Neuronal stem cell (in vitro differentiated cells): ENCODE results near the gene ARHGEF4.
"Not testable (repeated sequence)": the region's sequence is repeated elsewhere in the genome, so short reads cannot be mapped to it uniquely, and the experiment has no call there.

Experiments used
- DNase-seq: peaks from one replicate; pipeline ENCODE4 v3.0.0-alpha.2; 2013; ENCODE audit warnings: low spot score
- H2AFZ ChIP-seq: one replicate; pipeline ENCODE4 v1.6.1; 2013; ENCODE audit warnings: mild to moderate bottlenecking, low read length, inconsistent platforms
- H2AK5ac ChIP-seq: 2 replicates; pipeline ENCODE4 v1.6.1; 2013; ENCODE audit warnings: low read depth, mild to moderate bottlenecking, inconsistent platforms, low read length, moderate library complexity, mixed read lengths
- H2BK120ac ChIP-seq: 2 replicates; pipeline ENCODE4 v1.6.1; 2013; ENCODE audit warnings: low read depth, mild to moderate bottlenecking, inconsistent platforms, low read length, moderate library complexity, mixed read lengths
- H2BK12ac ChIP-seq: one replicate; pipeline ENCODE4 v1.6.1; 2013; ENCODE audit warnings: low read length, inconsistent platforms
- H2BK15ac ChIP-seq: 2 replicates; pipeline ENCODE4 v1.6.1; 2013; ENCODE audit warnings: mild to moderate bottlenecking, low read length, inconsistent platforms, mixed read lengths
- H2BK5ac ChIP-seq: one replicate; pipeline ENCODE4 v1.6.1; 2013; ENCODE audit warnings: inconsistent platforms, mild to moderate bottlenecking, low read length, moderate library complexity
- H3K14ac ChIP-seq: one replicate; pipeline ENCODE4 v1.6.1; 2013; ENCODE audit warnings: low read length, inconsistent platforms
- H3K18ac ChIP-seq: 2 replicates; pipeline ENCODE4 v1.6.1; 2013; ENCODE audit warnings: low read length, inconsistent platforms
- H3K23ac ChIP-seq: 2 replicates; pipeline ENCODE4 v1.6.1; 2013; ENCODE audit warnings: low read depth, mild to moderate bottlenecking, mixed read lengths, low read length, inconsistent platforms; ENCODE audit not compliant: poor library complexity
- H3K27ac ChIP-seq: replicated peaks from 3 replicates; pipeline ENCODE4 v1.5.1; 2013; ENCODE audit warnings: low read length, inconsistent platforms
- H3K27me3 ChIP-seq, 3 experiments: 2 replicates each; pipeline ENCODE4 v1.6.1; 2013; ENCODE audit warnings: low read length in 3 of 3, mild to moderate bottlenecking in 2 of 3, inconsistent platforms in 1 of 3, low read depth in 1 of 3, mixed read lengths in 1 of 3, moderate library complexity in 1 of 3; ENCODE audit not compliant: control insufficient read depth in 3 of 3, insufficient read depth in 3 of 3
- H3K36me3 ChIP-seq, 2 donors: replicated peaks in 1 of 2; 2 replicates each; pipeline ENCODE4 v1.6.1; 2013; ENCODE audit warnings: low read length in 2 of 2; ENCODE audit not compliant: control insufficient read depth in 2 of 2, insufficient read depth in 2 of 2
- H3K4ac ChIP-seq: 2 replicates; pipeline ENCODE4 v1.6.1; 2013; ENCODE audit warnings: inconsistent platforms, mild to moderate bottlenecking, low read length, moderate library complexity
- H3K4me1 ChIP-seq, 2 donors: 1 replicate in 1 of 2; 2 replicates in 1 of 2; pipeline ENCODE4 v1.6.1; 2013; ENCODE audit warnings: low read length in 2 of 2, low read depth in 1 of 2; ENCODE audit not compliant: control insufficient read depth in 2 of 2, insufficient read depth in 1 of 2
- H3K4me2 ChIP-seq: one replicate; pipeline ENCODE4 v1.6.1; 2013; ENCODE audit warnings: mild to moderate bottlenecking, low read length, inconsistent platforms; ENCODE audit not compliant: insufficient read depth, poor library complexity, severe bottlenecking
- H3K4me3 ChIP-seq, 2 donors: 2 replicates each; pipeline ENCODE4 v1.5.1; 2013; ENCODE audit warnings: low read length in 2 of 2, mild to moderate bottlenecking in 2 of 2, inconsistent platforms in 1 of 2, moderate library complexity in 1 of 2
- H3K79me1 ChIP-seq: one replicate; pipeline ENCODE4 v1.6.1; 2013; ENCODE audit warnings: low read depth, mild to moderate bottlenecking, inconsistent platforms, low read length, moderate library complexity
- H3K9ac ChIP-seq: one replicate; pipeline ENCODE4 v1.6.1; 2013; ENCODE audit warnings: mild to moderate bottlenecking, low read depth, low read length, inconsistent platforms; ENCODE audit not compliant: poor library complexity
- H3K9me3 ChIP-seq, 2 donors: replicated peaks in 1 of 2; 2 replicates each; pipeline versions ENCODE3 to v1.6.1; 2013; ENCODE audit warnings: low read length in 2 of 2, mild to moderate bottlenecking in 2 of 2, inconsistent platforms in 1 of 2, low read depth in 1 of 2, mixed read lengths in 1 of 2, moderate library complexity in 1 of 2; ENCODE audit not compliant: control insufficient read depth in 2 of 2, insufficient read depth in 1 of 2
- H4K8ac ChIP-seq: one replicate; pipeline ENCODE4 v1.6.1; 2013; ENCODE audit warnings: low read depth, mild to moderate bottlenecking, inconsistent platforms, low read length, moderate library complexity
- H4K91ac ChIP-seq: one replicate; pipeline ENCODE4 v1.6.1; 2013; ENCODE audit warnings: low read length, low read depth, mild to moderate bottlenecking, inconsistent platforms; ENCODE audit not compliant: poor library complexity
- WGBS, 2 donors: extraction: QIAGEN DNeasy Blood & Tissue Kit; methylation state at CpG; one replicate each; pipeline ENCODE4 v1.1.7; 2013; ENCODE audit warnings: missing lambda C conversion rate in 2 of 2, mixed read lengths in 1 of 2; ENCODE audit not compliant: insufficient read length in 2 of 2, insufficient replicate concordance in 1 of 2; ENCODE audit errors: extremely low coverage in 2 of 2; 5-methylcytosine and 5-hydroxymethylcytosine counted together

The ARHGEF4 gene

DNA sequence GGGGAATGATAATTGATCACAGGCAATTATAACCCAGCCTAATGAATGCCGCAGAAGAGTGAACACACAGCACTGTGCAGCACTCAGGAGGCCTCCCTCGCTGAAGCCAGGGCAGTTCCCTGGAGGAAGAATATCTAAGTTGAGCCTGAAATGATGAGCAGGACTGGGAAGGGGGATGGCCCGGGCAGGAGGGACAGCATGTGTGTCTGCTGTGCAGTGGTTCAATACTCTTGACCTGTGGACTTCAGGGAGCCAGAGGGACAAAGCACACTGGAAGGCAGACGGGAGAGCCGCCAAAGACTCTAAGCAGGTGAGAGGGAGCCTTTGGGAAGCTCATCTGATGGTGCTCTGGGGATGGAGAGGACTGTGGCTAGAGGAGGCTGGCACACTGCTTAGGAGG is 62.6 kb downstream of the ARHGEF4 start:
- no CpG with 5 or more reads among the region's 5 CpGs for WGBS, 2 donors

DNA sequence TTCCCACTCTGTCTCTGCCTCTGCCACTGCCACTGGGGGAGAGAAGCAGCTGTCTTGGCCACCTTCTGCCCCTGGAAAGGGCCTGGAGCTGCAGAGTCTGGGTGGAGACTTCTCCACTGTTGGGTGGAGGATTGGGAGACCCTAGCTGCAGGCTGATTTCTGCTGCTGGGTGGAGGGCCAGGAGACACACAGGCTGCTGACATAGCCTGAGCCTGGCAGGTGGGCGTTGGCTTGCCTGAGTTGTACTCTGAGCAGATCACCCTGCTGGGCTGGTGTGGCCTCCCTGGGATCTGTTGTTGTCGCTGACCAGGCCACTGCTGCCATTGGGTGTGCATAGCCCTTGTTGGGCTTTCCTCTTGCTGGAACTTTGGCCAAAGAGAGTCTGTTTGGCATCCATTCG is 64.3 kb downstream of the ARHGEF4 start:
- no peak overlapping the region for H3K23ac ChIP-seq
- peaks cover 0 to 2% of the 10 kb centered on the region in 2 donors for H3K9me3 ChIP-seq
- no peak for DNase-seq
- H2BK5ac ChIP-seq: peak overlapping the region; percentile 42
- H2AFZ ChIP-seq: no peak overlapping the region
- no peak overlapping the region for H2BK15ac ChIP-seq
- no peaks in the 10 kb centered on the region for H3K79me1 ChIP-seq
- no CpG with 5 or more reads among the region's 3 CpGs for WGBS, 2 donors
- peak overlapping the region; percentile 62 for H3K18ac ChIP-seq
- no peak overlapping the region for H3K4me2 ChIP-seq
- H4K91ac ChIP-seq: no peak overlapping the region
- peak overlapping the region; percentile 10 for H3K9ac ChIP-seq
- H3K36me3 ChIP-seq: no peaks in the 10 kb centered on the region
- no peak overlapping the region for H4K8ac ChIP-seq
- H2BK12ac ChIP-seq: no peak overlapping the region
- peak overlapping the region; percentile 23 for H2AK5ac ChIP-seq
- no peak overlapping the region for H3K27ac ChIP-seq
- H3K27me3 ChIP-seq: peaks cover 0 to 23% (median 0%) of the 10 kb centered on the region in 3 experiments
- peaks cover 0 to 15% of the 10 kb centered on the region in 2 donors for H3K4me1 ChIP-seq
- no peak overlapping the region for H3K4ac ChIP-seq
- H3K4me3 ChIP-seq: no peak overlapping the region
- H2BK120ac ChIP-seq: no peak overlapping the region
- H3K14ac ChIP-seq: no peak overlapping the region

More for the DNA sequence above, 62.6 kb downstream of the ARHGEF4 start:
- Histone ChIP-seq H3K4me1 (peaks cover 0 to 15% of the 10 kb centered on the region in 2 donors), H3K27ac (no peak overlapping the region), H2BK12ac (no peak overlapping the region), H4K91ac (no peak overlapping the region), H4K8ac (no peak overlapping the region), H2BK120ac (no peak overlapping the region), H3K18ac (peak overlapping the region; percentile 54), H2BK15ac (no peak overlapping the region), H3K14ac (no peak overlapping the region), H3K4me2 (no peak overlapping the region), H3K4ac (no peak overlapping the region), H2AFZ (no peak overlapping the region), H3K9ac (no peak overlapping the region), H3K23ac (peak overlapping the region; percentile 13), H3K27me3 (peaks cover 0 to 23% (median 0%) of the 10 kb centered on the region in 3 experiments), H3K9me3 (no peaks in the 10 kb centered on the region), H3K79me1 (no peaks in the 10 kb centered on the region), H2BK5ac (no peak overlapping the region), H3K4me3 (no peak overlapping the region), H3K36me3 (no peaks in the 10 kb centered on the region), H2AK5ac (no peak overlapping the region)
- DNase-seq: no peak

- not testable (repeated sequence) for H3K14ac ChIP-seq, H3K18ac ChIP-seq, H4K8ac ChIP-seq, H3K36me3 ChIP-seq, H2BK5ac ChIP-seq, H2AFZ ChIP-seq, H2BK120ac ChIP-seq, H2BK15ac ChIP-seq, H3K23ac ChIP-seq, H3K27ac ChIP-seq, H2BK12ac ChIP-seq, H3K4me2 ChIP-seq, DNase-seq, H3K4me3 ChIP-seq, H3K4ac ChIP-seq, H4K91ac ChIP-seq, H2AK5ac ChIP-seq, H3K9me3 ChIP-seq, H3K79me1 ChIP-seq, H3K9ac ChIP-seq
- H3K4me1 ChIP-seq: peaks cover 0 to 14% of the 10 kb centered on the region in 2 donors
- WGBS, 2 donors: no CpG with 5 or more reads among the region's 9 CpGs
- H3K27me3 ChIP-seq: peaks cover 0 to 23% (median 0%) of the 10 kb centered on the region in 3 experiments
Measured at GRCh38 chr2:130901626-130902025, 64.9 kb downstream of the ARHGEF4 start.

- Histone ChIP-seq H4K8ac (no peak overlapping the region), H2AK5ac (no peak overlapping the region), H3K9me3 (peaks cover 0 to 8% of the 10 kb centered on the region in 2 donors), H3K27ac (no peak overlapping the region), H2AFZ (no peak overlapping the region), H3K23ac (no peak overlapping the region), H2BK12ac (no peak overlapping the region), H2BK5ac (no peak overlapping the region), H3K4me3 (no peak overlapping the region), H3K4ac (no peak overlapping the region), H3K18ac (no peak overlapping the region), H2BK15ac (no peak overlapping the region), H3K79me1 (no peaks in the 10 kb centered on the region), H3K36me3 (no peaks in the 10 kb centered on the region), H3K14ac (no peak overlapping the region), H3K4me1 (peaks cover 0 to 12% of the 10 kb centered on the region in 2 donors), H3K9ac (no peak overlapping the region), H2BK120ac (no peak overlapping the region), H3K4me2 (no peak overlapping the region), H3K27me3 (no peaks in the 10 kb centered on the region), H4K91ac (no peak overlapping the region)
- no CpG with 5 or more reads among the region's 5 CpGs for WGBS, 2 donors
- DNase-seq: no peak
Measured at GRCh38 chr2:130908832-130909231, 72.1 kb downstream of the ARHGEF4 start.
